ENCODE data around the gene DPEP2. TPM values are rescaled to one million over a fixed set of nuclear protein-coding genes. Genes with fewer than 3 reads are reported as not detected.
"Not testable (repeated sequence)": the region's sequence is repeated elsewhere in the genome, so short reads cannot be mapped to it uniquely, and the experiment has no call there.

The DPEP2 gene
- total RNA-seq, result 1 to 10 TPM in 3 of 5 donors, not detected in 2; 2.4 to 5.2 (median 3.1) TPM
- polyA plus RNA-seq, result under 1 TPM; 0.61 to 0.95 (median 0.75) TPM
- long read RNA-seq, donor 1, result 0 reads
- long read RNA-seq, donor 2, result 0 reads
- long read RNA-seq, donor 3, partial matches to known transcripts, result 0 of 1 reads
- long read RNA-seq, donor 3, other reads (novel, unspliced or antisense), result 0 of 1 reads
- long read RNA-seq, donor 4, result 0 reads
- long read RNA-seq, donor 5, result 0 reads
- long read RNA-seq, donor 6, result 0 reads
- long read RNA-seq, donor 7, result 0 reads
- long read RNA-seq, donor 8, result 0 reads
- long read RNA-seq, donor 9, result 0 reads
- long read RNA-seq, donor 10, result 0 reads

- Histone ChIP-seq H3K4me1 (peaks cover 0 to 27% (median 7%) of the 10 kb centered on the region in 4 donors), H3K4me3 (peak within 1 kb of the TSS in 1 of 4 donors; percentile 19), H3K27ac (peak within 1 kb of the TSS in 3 of 5 donors; percentile 45 to 66 (median 65))
- intact Hi-C loops (cut with DNase I; ENCODE audit: low total_unique reads); H3K36me3 ChIP-seq; H3K27me3 ChIP-seq; H3K9me3 ChIP-seq: not testable (repeated sequence)
- peak in 1 of 2 donors; percentile 50 for DNase-seq
- WGBS, 5 donors, result 60 to 71% (median 64%) methylated on average over 18 of the region's 18 CpGs
Observed at GRCh38 chr16:67998779-67999688, at the start of gene DPEP2. Gene DPEP2 (minus strand): TSS chr16:67999484. CDS start chr16:67993212, 6,272 bp downstream.

GRCh38 chr16:68047987-68048386, 48.7 kb upstream of the DPEP2 start:
- no peak overlapping the region for H3K27ac ChIP-seq
- TF ChIP-seq POLR2AphosphoS5 (IDR thresholded peaks at IDR 0.05) (no peak), POLR2A (IDR thresholded peaks at IDR 0.05) (no peak), EP300 (IDR thresholded peaks at IDR 0.05) (no peak), CTCF (IDR thresholded peaks at IDR 0.05) (no peak)
- no peaks in the 10 kb centered on the region for H3K27me3 ChIP-seq
- no peak overlapping the region for H3K4me3 ChIP-seq
- intact Hi-C loops (cut with DNase I; ENCODE audit: low total_unique reads), result no loop called here
- DNase-seq, result no peak
- 74 to 85% (median 79%) methylated on average over 2 of the region's 2 CpGs for WGBS, 5 donors
- peaks cover 8 to 71% (median 58%) of the 10 kb centered on the region in 4 donors for H3K36me3 ChIP-seq
- H3K4me1 ChIP-seq, result no peaks in the 10 kb centered on the region
- H3K9me3 ChIP-seq, result no peaks in the 10 kb centered on the region

- DNase-seq, result no peak
- peaks cover 0 to 4% (median 0%) of the 10 kb centered on the region in 4 donors for H3K4me1 ChIP-seq
- TF ChIP-seq POLR2AphosphoS5 (IDR thresholded peaks at IDR 0.05) (no peak), POLR2A (IDR thresholded peaks at IDR 0.05) (no peak), CTCF (IDR thresholded peaks at IDR 0.05) (no peak), EP300 (IDR thresholded peaks at IDR 0.05) (no peak)
- intact Hi-C loops (cut with DNase I; ENCODE audit: low total_unique reads), result no loop called here
- H3K9me3 ChIP-seq, result no peaks in the 10 kb centered on the region
- no peak overlapping the region for H3K4me3 ChIP-seq
- no peak overlapping the region for H3K27ac ChIP-seq
- WGBS, 5 donors, result 83 to 90% (median 88%) methylated on average over 7 of the region's 7 CpGs
- H3K27me3 ChIP-seq, result no peaks in the 10 kb centered on the region
- H3K36me3 ChIP-seq, result peaks cover 8 to 60% (median 50%) of the 10 kb centered on the region in 4 donors
Observed at GRCh38 chr16:68046106-68046505, 46.8 kb upstream of the DPEP2 start.

- TF ChIP-seq CTCF (IDR thresholded peaks at IDR 0.05), result no peak
- no peak for TF ChIP-seq EP300 (IDR thresholded peaks at IDR 0.05)
- TF ChIP-seq POLR2AphosphoS5 (IDR thresholded peaks at IDR 0.05), result no peak
- intact Hi-C loops (cut with DNase I; ENCODE audit: low total_unique reads), result loop anchor here (5.0 kb wide), 1 partner anchor 159 kb away; the partner anchor contains the start of gene NRN1L
- WGBS, 5 donors, result 82 to 100% (median 85%) methylated on average over 2 of the region's 2 CpGs
- Histone ChIP-seq H3K27me3 (no peaks in the 10 kb centered on the region), H3K36me3 (peaks cover 0 to 47% (median 39%) of the 10 kb centered on the region in 4 donors), H3K27ac (no peak overlapping the region), H3K9me3 (no peaks in the 10 kb centered on the region), H3K4me3 (no peak overlapping the region), H3K4me1 (peaks cover 0 to 23% (median 3%) of the 10 kb centered on the region in 4 donors)
- no peak for DNase-seq
Observed at GRCh38 chr16:68041783-68042182, 42.5 kb upstream of the DPEP2 start.

Data from stomach (tissue), 19 donors.